ENCODE results near the gene GEMIN5. TPM values are rescaled to one million over a fixed set of nuclear protein-coding genes. Genes with fewer than 3 reads are reported as not detected.

GEMIN5 gene
- total RNA-seq, 1 experiment from 2014 or later, result 35.8 TPM

GRCh38 chr5:154970759-154971158, 32.7 kb upstream of the GEMIN5 start:
- no peak overlapping the region for H2BK12ac ChIP-seq (ENCODE audit: insufficient read length, low read depth, low read length)
- no peaks in the 10 kb centered on the region for H3K27me3 Mint-ChIP-seq (ENCODE audit: low read depth)
- H3K4me1 ChIP-seq (ENCODE audit: insufficient read depth, low read length), result no peaks in the 10 kb centered on the region
- no peak overlapping the region for H3K27ac Mint-ChIP-seq
- no peak overlapping the region for H3K4me2 ChIP-seq (ENCODE audit: insufficient read depth, insufficient read length, low read length)
- no peak for DNase-seq
- H2BK15ac ChIP-seq (ENCODE audit: low read depth, low read length), result no peak overlapping the region
- H3K79me1 ChIP-seq (ENCODE audit: insufficient read depth, low read depth, low read length, poor library complexity, severe bottlenecking), result no peaks in the 10 kb centered on the region
- no peak overlapping the region for H3K56ac ChIP-seq (ENCODE audit: insufficient read length, low read depth, low read length)
- H3K4me1 Mint-ChIP-seq, result no peaks in the 10 kb centered on the region
- no peak overlapping the region for H2BK120ac ChIP-seq (ENCODE audit: low read depth, low read length, poor library complexity, severe bottlenecking)
- no peak overlapping the region for H3K9ac ChIP-seq (ENCODE audit: extremely low read depth, insufficient read length, low read length)
- H3K9me3 ChIP-seq (ENCODE audit: control insufficient read depth, low read depth, low read length), result no peaks in the 10 kb centered on the region
- no peak overlapping the region for H3K18ac ChIP-seq (ENCODE audit: insufficient read length, low read depth, low read length)
- no peak overlapping the region for H4K8ac ChIP-seq (replicated peaks; ENCODE audit: insufficient read length, low read depth, low read length)
- H3K36me3 Mint-ChIP-seq (ENCODE audit: insufficient read depth in 1 of 3, low read depth in 3 of 3), result peaks cover 2 to 10% (median 9%) of the 10 kb centered on the region in 3 experiments; a peak in 6 of 7 replicates
- no peak overlapping the region for H2BK5ac ChIP-seq (ENCODE audit: insufficient read length, low read length)
- TF ChIP-seq CTCF (conservative IDR thresholded peaks at IDR 0.05), result no peak
- H3K23ac ChIP-seq (ENCODE audit: insufficient read length, low read depth, low read length), result no peak overlapping the region
- no peak overlapping the region for H4K5ac ChIP-seq (ENCODE audit: insufficient read length, low read depth, low read length)
- no peak overlapping the region for H3K4ac ChIP-seq (ENCODE audit: low read depth, low read length)
- no peak overlapping the region for H2AK5ac ChIP-seq (ENCODE audit: insufficient read length, low read length)
- H2BK20ac ChIP-seq (ENCODE audit: low read depth, low read length, poor library complexity, severe bottlenecking), result no peak overlapping the region
- H3T11ph ChIP-seq (ENCODE audit: low read length), result no peak overlapping the region
- H3K9me3 Mint-ChIP-seq, result no peaks in the 10 kb centered on the region
- H4K20me1 ChIP-seq (ENCODE audit: control insufficient read depth, insufficient read depth, insufficient read length), result no peaks in the 10 kb centered on the region
- H2AFZ ChIP-seq (ENCODE audit: low read length), result no peak overlapping the region
- H3K4me3 Mint-ChIP-seq, result no peak overlapping the region
- H3K23me2 ChIP-seq (ENCODE audit: insufficient read length, low read depth, low read length, poor library complexity, severe bottlenecking), result no peaks in the 10 kb centered on the region
- no peaks in the 10 kb centered on the region for H3K79me2 ChIP-seq (ENCODE audit: insufficient read depth, low read length)
- H4K91ac ChIP-seq (ENCODE audit: insufficient read length, low read depth, low read length), result no peak overlapping the region
- H3K27me3 ChIP-seq (ENCODE audit: insufficient read depth, low read length), result no peaks in the 10 kb centered on the region
- H3K14ac ChIP-seq (ENCODE audit: insufficient read depth, low read length), result no peak overlapping the region
- no peak overlapping the region for H3K27ac ChIP-seq (ENCODE audit: insufficient read length, low read depth, low read length)
